BLaER1 treated with 17β-estradiol and CSF1 and Interleukin-3, amounts not matched to agents 10 nM and 100 nM (cell line): ENCODE data around the gene P2RY6.
A peak's percentile ranks its signal among the peaks of the same experiment; 100 is the strongest.

ENCODE experiments used
- H3K27ac ChIP-seq, 11 experiments: shearing (Covaris generic); formaldehyde crosslinking; 2 replicates each; pipeline ENCODE4 v1.8.1; 2022
- H3K27me3 ChIP-seq, 11 experiments: shearing (Covaris generic); formaldehyde crosslinking; 2 replicates each; pipeline ENCODE4 v1.8.1; 2022
- H3K36me3 ChIP-seq, 11 experiments: shearing (Covaris generic); formaldehyde crosslinking; 2 replicates each; pipeline ENCODE4 v1.8.1; 2022
- H3K4me1 ChIP-seq, 10 experiments: shearing (Covaris generic); formaldehyde crosslinking; 2 replicates each; pipeline ENCODE4 v1.8.1; 2022
- H3K4me2 ChIP-seq, 11 experiments: shearing (Covaris generic); formaldehyde crosslinking; 2 replicates each; pipeline ENCODE4 v1.8.1; 2022
- H3K4me3 ChIP-seq, 10 experiments: shearing (Covaris generic); formaldehyde crosslinking; 2 replicates each; pipeline ENCODE4 v1.8.1; 2022
- H3K9ac ChIP-seq, 11 experiments: shearing (Covaris generic); formaldehyde crosslinking; 2 replicates each; pipeline ENCODE4 v1.8.1; 2022
- H3K9me3 ChIP-seq, 11 experiments: shearing (Covaris generic); formaldehyde crosslinking; replicated peaks in 1 of 11; 2 replicates each; pipeline ENCODE4 v1.8.1; 2022
- H4K20me1 ChIP-seq, 11 experiments: shearing (Covaris generic); formaldehyde crosslinking; 2 replicates each; pipeline ENCODE4 v1.8.1; 2022
- Cebpa-rat ChIP-seq, 11 experiments: shearing (Covaris generic); IDR thresholded peaks; 2 replicates each; pipeline ENCODE4 v1.8.1; 2022

The P2RY6 gene

DNA sequence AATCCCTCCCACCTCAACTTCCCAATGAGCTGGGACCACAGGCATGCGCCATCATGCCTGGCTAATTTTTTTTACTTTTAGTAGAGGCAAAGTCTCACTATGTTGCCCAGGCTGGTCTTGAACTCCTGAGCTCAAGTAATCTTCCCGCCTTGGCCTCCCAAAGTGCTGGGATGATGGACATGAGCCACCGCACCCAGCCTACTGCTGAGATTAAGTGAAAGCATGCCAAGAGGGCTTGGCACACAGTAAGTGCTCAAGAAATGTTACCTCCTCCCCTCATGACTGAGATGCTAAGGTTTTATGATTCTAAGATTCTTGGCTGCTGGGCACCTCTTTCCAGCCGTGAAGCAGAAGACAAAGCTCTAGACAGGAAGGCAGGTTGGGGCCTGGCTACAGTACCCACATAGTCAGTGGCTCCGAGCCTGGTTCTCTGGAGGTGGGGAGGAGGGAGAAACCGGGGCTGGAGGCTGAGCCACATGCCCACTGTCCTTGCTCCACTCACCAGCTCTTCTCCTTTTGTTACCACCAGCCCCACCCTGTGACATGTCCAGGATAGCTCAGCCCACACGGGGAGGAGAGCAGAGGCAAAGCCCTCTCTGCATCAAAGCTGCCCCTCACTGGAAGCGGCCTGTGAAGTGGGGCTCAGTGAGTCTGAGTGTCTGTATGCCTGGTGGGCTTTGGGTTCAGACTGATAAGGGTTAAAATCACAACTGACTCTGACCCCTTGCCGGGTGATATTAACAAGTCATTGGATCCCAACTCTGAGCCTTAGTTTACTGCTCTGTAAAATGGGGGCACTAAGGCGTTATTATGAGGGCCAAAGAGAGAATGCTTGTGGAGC, 48.8 kb downstream of the P2RY6 start:
- peak overlapping the region in 10 of 11 experiments; percentile 2 to 75 (median 65); a peak in 18 of 22 replicates for H3K27ac ChIP-seq
- H3K4me2 ChIP-seq, result peak overlapping the region; percentile 78 to 91 (median 87)
- H3K9me3 ChIP-seq, result no peaks in the 10 kb centered on the region
- H4K20me1 ChIP-seq, result no peaks in the 10 kb centered on the region; a peak in 1 of 22 replicates
- peaks cover 60 to 99% (median 94%) of the 10 kb centered on the region in 10 experiments for H3K4me1 ChIP-seq
- no peaks in the 10 kb centered on the region for H3K27me3 ChIP-seq
- H3K9ac ChIP-seq, result peak overlapping the region in 8 of 11 experiments; percentile 35 to 66 (median 54); a peak in 14 of 22 replicates
- no peak for TF ChIP-seq Cebpa-rat (IDR thresholded peaks at IDR 0.05)
- H3K4me3 ChIP-seq, result no peak overlapping the region
- no peaks in the 10 kb centered on the region for H3K36me3 ChIP-seq

DNA sequence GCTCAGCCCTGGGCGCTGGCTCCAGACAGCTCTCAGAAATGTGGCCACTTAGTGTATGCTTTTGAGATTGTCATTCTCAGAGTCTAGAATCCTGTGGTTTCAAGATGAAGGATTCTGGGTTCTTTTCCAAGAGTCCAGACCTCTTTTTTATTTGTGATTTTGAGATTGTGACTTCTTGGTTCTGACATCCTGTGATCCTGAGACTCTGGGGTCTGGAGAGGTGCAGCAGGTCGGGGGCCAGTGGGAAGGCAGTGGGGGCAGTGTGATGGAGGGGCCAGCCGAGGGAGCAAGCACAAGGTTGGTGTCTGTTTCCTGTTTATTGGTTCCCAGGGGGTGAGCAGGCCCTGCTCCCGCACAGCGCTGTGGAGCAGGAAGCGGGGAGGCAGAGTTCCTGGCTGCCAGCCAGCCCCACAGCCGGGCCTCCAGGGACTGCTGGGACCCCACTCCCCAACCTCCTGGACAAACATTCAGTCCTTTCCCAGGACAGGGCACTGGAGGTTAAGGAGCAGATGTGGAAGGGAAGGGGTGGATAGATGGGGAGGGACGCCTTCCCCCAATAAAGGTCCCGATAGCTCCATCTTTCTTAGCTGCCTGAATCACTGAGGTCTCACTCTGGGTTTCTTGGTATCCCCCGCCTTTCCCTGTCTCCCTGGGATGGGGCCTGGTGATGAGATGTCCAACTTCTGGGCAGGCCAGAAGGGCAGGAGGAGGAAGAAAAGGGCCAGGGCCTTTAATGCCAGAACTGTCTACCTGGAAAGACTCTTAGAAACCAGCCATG, 49.7 kb downstream of the P2RY6 start:
- peak overlapping the region in 9 of 11 experiments; percentile 35 to 66 (median 57); a peak in 18 of 22 replicates for H3K9ac ChIP-seq

GRCh38 chr11:73322382-73323306, 50.5 kb downstream of the P2RY6 start:
- peak overlapping the region; percentile 27 to 66 (median 51); a peak in 19 of 22 replicates for H3K9ac ChIP-seq

More for the DNA sequence above, 49.7 kb downstream of the P2RY6 start:
- Histone ChIP-seq H3K27me3 (no peaks in the 10 kb centered on the region), H3K4me1 (peaks cover 60 to 100% (median 93%) of the 10 kb centered on the region in 10 experiments), H3K27ac (peak overlapping the region; percentile 1 to 75 (median 62); a peak in 19 of 22 replicates), H3K4me2 (peak overlapping the region; percentile 78 to 91 (median 87)), H3K36me3 (no peaks in the 10 kb centered on the region), H4K20me1 (no peaks in the 10 kb centered on the region; a peak in 1 of 22 replicates), H3K4me3 (peak overlapping the region in 2 of 10 experiments; percentile 0 to 7; a peak in 2 of 20 replicates), H3K9me3 (no peaks in the 10 kb centered on the region)
- no peak for TF ChIP-seq Cebpa-rat (IDR thresholded peaks at IDR 0.05)

GRCh38 chr11:73323464-73323863, 51.3 kb downstream of the P2RY6 start:
- Histone ChIP-seq H3K27me3 (no peaks in the 10 kb centered on the region), H3K36me3 (no peaks in the 10 kb centered on the region), H3K4me2 (peak overlapping the region; percentile 78 to 91 (median 87)), H3K27ac (peak overlapping the region in 9 of 11 experiments; percentile 21 to 75 (median 68); a peak in 17 of 22 replicates), H3K4me3 (no peak overlapping the region), H3K9ac (peak overlapping the region in 10 of 11 experiments; percentile 23 to 66 (median 54); a peak in 19 of 22 replicates), H4K20me1 (peaks cover 0 to 3% (median 0%) of the 10 kb centered on the region in 11 experiments; a peak in 1 of 22 replicates), H3K4me1 (peaks cover 54 to 100% (median 92%) of the 10 kb centered on the region in 10 experiments), H3K9me3 (no peaks in the 10 kb centered on the region)
- TF ChIP-seq Cebpa-rat (IDR thresholded peaks at IDR 0.05), result no peak

More at GRCh38 chr11:73322382-73323306, 50.5 kb downstream of the P2RY6 start:
- Histone ChIP-seq H3K36me3 (no peaks in the 10 kb centered on the region), H4K20me1 (no peaks in the 10 kb centered on the region), H3K4me2 (peak overlapping the region; percentile 78 to 91 (median 87)), H3K27me3 (no peaks in the 10 kb centered on the region), H3K4me3 (peak overlapping the region in 1 of 10 experiments; percentile 0; a peak in 2 of 20 replicates), H3K27ac (peak overlapping the region; percentile 1 to 75 (median 62); a peak in 20 of 22 replicates), H3K9me3 (no peaks in the 10 kb centered on the region), H3K4me1 (peaks cover 57 to 100% (median 93%) of the 10 kb centered on the region in 10 experiments)
- no peak for TF ChIP-seq Cebpa-rat (IDR thresholded peaks at IDR 0.05)

- H3K4me3 ChIP-seq, result no peak overlapping the region
- peaks cover 0 to 3% (median 0%) of the 10 kb centered on the region in 11 experiments; a peak in 1 of 22 replicates for H4K20me1 ChIP-seq
- peak overlapping the region; percentile 78 to 91 (median 87) for H3K4me2 ChIP-seq
- peaks cover 54 to 98% (median 89%) of the 10 kb centered on the region in 10 experiments for H3K4me1 ChIP-seq
- no peaks in the 10 kb centered on the region for H3K36me3 ChIP-seq
- TF ChIP-seq Cebpa-rat (IDR thresholded peaks at IDR 0.05), result no peak
- peak overlapping the region in 8 of 11 experiments; percentile 23 to 66 (median 58); a peak in 14 of 22 replicates for H3K9ac ChIP-seq
- no peaks in the 10 kb centered on the region for H3K9me3 ChIP-seq
- no peaks in the 10 kb centered on the region for H3K27me3 ChIP-seq
- H3K27ac ChIP-seq, result peak overlapping the region in 9 of 11 experiments; percentile 21 to 75 (median 62); a peak in 16 of 22 replicates
Measured at GRCh38 chr11:73324116-73324515, 52.0 kb downstream of the P2RY6 start.

- no peaks in the 10 kb centered on the region for H3K27me3 ChIP-seq
- H4K20me1 ChIP-seq, result peaks cover 0 to 3% (median 0%) of the 10 kb centered on the region in 11 experiments; a peak in 1 of 22 replicates
- no peak overlapping the region for H3K4me3 ChIP-seq
- H3K9ac ChIP-seq, result peak overlapping the region in 9 of 11 experiments; percentile 2 to 63 (median 40); a peak in 14 of 22 replicates
- peak overlapping the region in 10 of 11 experiments; percentile 13 to 73 (median 62); a peak in 16 of 22 replicates for H3K27ac ChIP-seq
- no peak for TF ChIP-seq Cebpa-rat (IDR thresholded peaks at IDR 0.05)
- peaks cover 55 to 93% (median 87%) of the 10 kb centered on the region in 10 experiments for H3K4me1 ChIP-seq
- peak overlapping the region; percentile 78 to 91 (median 87) for H3K4me2 ChIP-seq
- no peaks in the 10 kb centered on the region for H3K36me3 ChIP-seq
- no peaks in the 10 kb centered on the region for H3K9me3 ChIP-seq
Measured at GRCh38 chr11:73324665-73325035, 52.5 kb downstream of the P2RY6 start.

GRCh38 chr11:73325036-73325981, 53.2 kb downstream of the P2RY6 start:
- Histone ChIP-seq H3K4me2 (peak overlapping the region; percentile 78 to 91 (median 87)), H3K4me1 (peaks cover 62 to 86% (median 80%) of the 10 kb centered on the region in 10 experiments), H3K27ac (peak overlapping the region in 10 of 11 experiments; percentile 13 to 68 (median 51); a peak in 15 of 22 replicates), H3K9ac (peak overlapping the region in 9 of 11 experiments; percentile 2 to 63 (median 40); a peak in 14 of 22 replicates), H4K20me1 (peaks cover 0 to 3% (median 0%) of the 10 kb centered on the region in 11 experiments; a peak in 1 of 22 replicates), H3K9me3 (no peaks in the 10 kb centered on the region), H3K27me3 (no peaks in the 10 kb centered on the region), H3K36me3 (no peaks in the 10 kb centered on the region), H3K4me3 (no peak overlapping the region)
- TF ChIP-seq Cebpa-rat (IDR thresholded peaks at IDR 0.05), result no peak
